Keratinocyte (primary cell): Measurements from ENCODE around the gene SERTAD2. TPM values are rescaled to one million over a fixed set of nuclear protein-coding genes. Genes with fewer than 3 reads are reported as not detected.

Source experiments
- DNase-seq: peaks from one replicate; pipeline ENCODE4 v3.0.0-alpha.2; 2011; ENCODE audit warnings: low read depth, missing footprints, low spot score
- FAIRE-seq: peaks from 2 replicates; lab custom pipeline; 2011; peaks lifted over from hg19 to GRCh38; lab: Jason Lieb, UNC
- H2AFZ ChIP-seq: 2 replicates; pipeline ENCODE4 v1.6.0; 2012; ENCODE audit warnings: low read length, control low read depth, inconsistent platforms; ENCODE audit not compliant: control insufficient read depth
- H3K27ac ChIP-seq: 2 replicates; pipeline ENCODE4 v1.5.1; 2011; ENCODE audit warnings: low read length; ENCODE audit not compliant: control insufficient read depth, insufficient read depth
- H3K27me3 ChIP-seq: 3 replicates; pipeline ENCODE4 v1.6.0; 2011; ENCODE audit warnings: low read length; ENCODE audit not compliant: control insufficient read depth, insufficient read depth; ENCODE audit errors: extremely low read depth
- H3K36me3 ChIP-seq, 2 experiments: 2 replicates in 1 of 2; 3 replicates in 1 of 2; pipeline ENCODE4 v1.5.1; 2011; ENCODE audit warnings: low read length in 2 of 2, mild to moderate bottlenecking in 1 of 2; ENCODE audit not compliant: control insufficient read depth in 2 of 2, insufficient read depth in 2 of 2; ENCODE audit errors: extremely low read depth in 1 of 2
- H3K4me1 ChIP-seq: 3 replicates; pipeline ENCODE4 v1.5.1; 2011; ENCODE audit warnings: low read length; ENCODE audit not compliant: control insufficient read depth, insufficient read depth; ENCODE audit errors: extremely low read depth
- H3K4me2 ChIP-seq: 3 replicates; pipeline ENCODE4 v1.6.0; 2011; ENCODE audit warnings: low read depth, low read length; ENCODE audit not compliant: control insufficient read depth, insufficient read depth; ENCODE audit errors: extremely low read depth
- H3K4me3 ChIP-seq, 3 experiments: fragments of 200-600 bp in 1 of 3; sonication (generic) in 1 of 3; 2 replicates in 2 of 3; 3 replicates in 1 of 3; pipeline ENCODE4 v1.5.1; 2011 to 2016; ENCODE audit warnings: low read length in 3 of 3, mild to moderate bottlenecking in 3 of 3, control low read depth in 2 of 3, inconsistent platforms in 1 of 3, low read depth in 1 of 3, mixed read lengths in 1 of 3, mixed run types in 1 of 3, moderate library complexity in 1 of 3; ENCODE audit not compliant: control insufficient read depth in 2 of 3, insufficient read depth in 2 of 3; ENCODE audit errors: extremely low read depth in 1 of 3
- H3K79me2 ChIP-seq: 2 replicates; pipeline ENCODE4 v1.6.0; 2012; ENCODE audit warnings: low read length; ENCODE audit not compliant: control insufficient read depth, insufficient read depth
- H3K9ac ChIP-seq: 3 replicates; pipeline ENCODE4 v1.6.0; 2011; ENCODE audit warnings: low read length; ENCODE audit not compliant: control insufficient read depth, insufficient read depth; ENCODE audit errors: extremely low read depth
- H3K9me1 ChIP-seq: 3 replicates; pipeline ENCODE4 v1.6.0; 2011; ENCODE audit warnings: low read length; ENCODE audit not compliant: control insufficient read depth, insufficient read depth; ENCODE audit errors: extremely low read depth
- H3K9me3 ChIP-seq: 2 replicates; pipeline ENCODE4 v1.5.1; 2012; ENCODE audit warnings: low read depth, low read length; ENCODE audit not compliant: control insufficient read depth
- H4K20me1 ChIP-seq: 3 replicates; pipeline ENCODE4 v1.6.0; 2011; ENCODE audit warnings: low read length; ENCODE audit not compliant: control insufficient read depth, insufficient read depth; ENCODE audit errors: extremely low read depth
- CTCF ChIP-seq, 3 experiments: IDR thresholded peaks in 1 of 3; conservative IDR thresholded peaks in 1 of 3; optimal IDR thresholded peaks in 1 of 3; 2 replicates in 2 of 3; 3 replicates in 1 of 3; pipeline versions ENCODE3 to v1.5.1; 2011; ENCODE audit warnings: low read length in 3 of 3, mild to moderate bottlenecking in 3 of 3, moderate library complexity in 2 of 3, control low read depth in 1 of 3, inconsistent platforms in 1 of 3; ENCODE audit not compliant: insufficient read depth in 2 of 3; ENCODE audit errors: extremely low read depth in 1 of 3
- EZH2 ChIP-seq: IDR thresholded peaks from one replicate; pipeline ENCODE4 v1.6.1; 2012; ENCODE audit warnings: inconsistent platforms, mild to moderate bottlenecking, low read length, moderate library complexity
- dilution Hi-C: fragments of 300-500 bp; cut with MboI; formaldehyde crosslinking; loops from one replicate; pipeline ENCODE4 v1.7.0; 2020; ENCODE audit warnings: low sequenced_read_pairs; ENCODE audit not compliant: extremely low pct_ligation_motif_present
- polyA plus RNA-seq, 5 experiments: library from polyadenylated mRNA; depleted of rRNA in 3 of 5; stranded (reverse) in 3 of 5; stranded (forward) in 1 of 5; unstranded in 1 of 5; fragments of >200 nt; gene quantifications; 1 replicate in 1 of 5; 2 replicates in 3 of 5; 3 replicates in 1 of 5; pipeline versions ENCODE4 v1.2.1 to v1.2.3, GENCODE V29; 2011 to 2012; ENCODE audit warnings: missing spikeins in 2 of 5, low read depth in 1 of 5, low replicate concordance in 1 of 5

SERTAD2 gene
- polyA plus RNA-seq, 1 donor (not counting 4 experiments of a cell fraction or from before 2014, with no cell fraction given) = 13.1 TPM

GRCh38 chr2:64672708-64673107 lies 19.0 kb upstream of the SERTAD2 start:
- DNase-seq (no peak), FAIRE-seq (no peak)
- peaks cover 6% of the 10 kb centered on the region for H3K4me1 ChIP-seq
- no peak overlapping the region for H3K4me2 ChIP-seq
- H3K36me3 ChIP-seq = no peaks in the 10 kb centered on the region
- no peak overlapping the region for H3K4me3 ChIP-seq
- no peaks in the 10 kb centered on the region for H4K20me1 ChIP-seq
- no peak overlapping the region for H3K27ac ChIP-seq
- no peaks in the 10 kb centered on the region for H3K79me2 ChIP-seq
- no peaks in the 10 kb centered on the region for H3K9me1 ChIP-seq
- TF ChIP-seq EZH2 (no peak), CTCF (optimal IDR thresholded peaks at IDR 0.05 in 1 of 3, IDR thresholded peaks at IDR 0.05 in 1 of 3, conservative IDR thresholded peaks at IDR 0.05 in 1 of 3; ENCODE audit: extremely low read depth in 1 of 3, insufficient read depth in 2 of 3, low read length in 3 of 3) (no peak)
- no peaks in the 10 kb centered on the region for H3K9me3 ChIP-seq
- H3K9ac ChIP-seq = no peak overlapping the region
- dilution Hi-C loops = no loop called here
- H3K27me3 ChIP-seq = no peaks in the 10 kb centered on the region
- no peak overlapping the region for H2AFZ ChIP-seq

GRCh38 chr2:64670047-64670446 lies 16.3 kb upstream of the SERTAD2 start:
- H3K4me3 ChIP-seq = no peak overlapping the region
- H3K4me1 ChIP-seq = peaks cover 6% of the 10 kb centered on the region
- H3K27me3 ChIP-seq = no peaks in the 10 kb centered on the region
- H3K9ac ChIP-seq = no peak overlapping the region
- H3K36me3 ChIP-seq = no peaks in the 10 kb centered on the region
- no peak overlapping the region for H3K4me2 ChIP-seq
- H2AFZ ChIP-seq = no peak overlapping the region
- dilution Hi-C loops = no loop called here
- FAIRE-seq (no peak), DNase-seq (no peak)
- H3K9me3 ChIP-seq = no peaks in the 10 kb centered on the region
- no peaks in the 10 kb centered on the region for H4K20me1 ChIP-seq
- H3K9me1 ChIP-seq = no peaks in the 10 kb centered on the region
- no peak overlapping the region for H3K27ac ChIP-seq
- no peaks in the 10 kb centered on the region for H3K79me2 ChIP-seq
- TF ChIP-seq EZH2 = no peak
- no peak for TF ChIP-seq CTCF (optimal IDR thresholded peaks at IDR 0.05 in 1 of 3, IDR thresholded peaks at IDR 0.05 in 1 of 3, conservative IDR thresholded peaks at IDR 0.05 in 1 of 3; ENCODE audit: extremely low read depth in 1 of 3, insufficient read depth in 2 of 3, low read length in 3 of 3)
